LNCAP (cell line): ENCODE measurements around the gene HMCN2.

Experiments
- TF ChIP-seq, protein P1 (sequence below): fragments of 450-650 bp; IDR thresholded peaks from 2 replicates; pipeline ENCODE4 v1.5.1; 2017; ENCODE audit warnings: mild to moderate bottlenecking

The HMCN2 gene

DNA sequence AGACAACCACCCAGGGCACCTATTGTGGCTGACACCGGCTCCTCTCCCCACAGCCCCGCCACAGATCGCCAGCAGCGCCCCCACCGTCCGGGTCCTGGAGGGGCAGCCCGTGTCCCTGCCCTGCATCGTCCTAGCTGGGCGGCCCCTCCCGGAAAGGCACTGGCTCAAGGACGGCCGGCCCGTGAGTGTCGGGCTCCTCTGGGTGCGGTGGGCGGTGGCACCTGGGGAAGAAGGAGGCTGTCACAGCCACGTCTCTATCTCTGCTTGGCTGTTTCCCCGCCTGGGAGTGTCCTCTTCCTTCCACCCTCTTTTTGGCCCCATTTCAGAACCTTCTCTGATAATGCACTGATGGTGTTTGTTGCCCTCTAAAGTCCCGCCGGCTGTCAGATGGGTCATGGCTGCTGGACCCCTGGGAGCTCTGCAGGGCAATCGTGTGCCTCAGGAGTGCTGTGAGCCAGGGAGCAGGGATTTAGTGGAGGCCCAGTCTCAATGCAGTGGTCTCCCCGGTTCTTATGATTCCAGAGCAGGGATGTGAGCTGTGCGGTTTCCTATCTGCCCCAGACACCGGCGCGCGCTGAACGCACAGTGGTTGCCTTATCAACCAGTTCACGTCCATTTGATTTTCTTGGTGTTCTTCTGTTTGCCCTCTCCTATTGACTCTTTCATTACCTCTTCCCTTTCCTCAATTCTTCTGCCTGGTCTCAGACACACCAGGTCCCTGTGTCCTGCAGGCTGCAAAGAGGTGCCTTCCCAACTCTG is 55.3 kb downstream of the HMCN2 start:
- TF ChIP-seq, protein P1, sequence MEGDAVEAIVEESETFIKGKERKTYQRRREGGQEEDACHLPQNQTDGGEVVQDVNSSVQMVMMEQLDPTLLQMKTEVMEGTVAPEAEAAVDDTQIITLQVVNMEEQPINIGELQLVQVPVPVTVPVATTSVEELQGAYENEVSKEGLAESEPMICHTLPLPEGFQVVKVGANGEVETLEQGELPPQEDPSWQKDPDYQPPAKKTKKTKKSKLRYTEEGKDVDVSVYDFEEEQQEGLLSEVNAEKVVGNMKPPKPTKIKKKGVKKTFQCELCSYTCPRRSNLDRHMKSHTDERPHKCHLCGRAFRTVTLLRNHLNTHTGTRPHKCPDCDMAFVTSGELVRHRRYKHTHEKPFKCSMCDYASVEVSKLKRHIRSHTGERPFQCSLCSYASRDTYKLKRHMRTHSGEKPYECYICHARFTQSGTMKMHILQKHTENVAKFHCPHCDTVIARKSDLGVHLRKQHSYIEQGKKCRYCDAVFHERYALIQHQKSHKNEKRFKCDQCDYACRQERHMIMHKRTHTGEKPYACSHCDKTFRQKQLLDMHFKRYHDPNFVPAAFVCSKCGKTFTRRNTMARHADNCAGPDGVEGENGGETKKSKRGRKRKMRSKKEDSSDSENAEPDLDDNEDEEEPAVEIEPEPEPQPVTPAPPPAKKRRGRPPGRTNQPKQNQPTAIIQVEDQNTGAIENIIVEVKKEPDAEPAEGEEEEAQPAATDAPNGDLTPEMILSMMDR, result no peak

GRCh38 chr9:130321539-130321938 is 56.0 kb downstream of the HMCN2 start:
- TF ChIP-seq, protein P1, result no peak

GRCh38 chr9:130323051-130323745 is 57.6 kb downstream of the HMCN2 start:
- TF ChIP-seq, protein P1, result no peak

GRCh38 chr9:130325921-130326320 is 60.4 kb downstream of the HMCN2 start:
- TF ChIP-seq, protein P1, result no peak

GRCh38 chr9:130327070-130327780 is 61.7 kb downstream of the HMCN2 start:
- TF ChIP-seq, protein P1, result no peak

DNA sequence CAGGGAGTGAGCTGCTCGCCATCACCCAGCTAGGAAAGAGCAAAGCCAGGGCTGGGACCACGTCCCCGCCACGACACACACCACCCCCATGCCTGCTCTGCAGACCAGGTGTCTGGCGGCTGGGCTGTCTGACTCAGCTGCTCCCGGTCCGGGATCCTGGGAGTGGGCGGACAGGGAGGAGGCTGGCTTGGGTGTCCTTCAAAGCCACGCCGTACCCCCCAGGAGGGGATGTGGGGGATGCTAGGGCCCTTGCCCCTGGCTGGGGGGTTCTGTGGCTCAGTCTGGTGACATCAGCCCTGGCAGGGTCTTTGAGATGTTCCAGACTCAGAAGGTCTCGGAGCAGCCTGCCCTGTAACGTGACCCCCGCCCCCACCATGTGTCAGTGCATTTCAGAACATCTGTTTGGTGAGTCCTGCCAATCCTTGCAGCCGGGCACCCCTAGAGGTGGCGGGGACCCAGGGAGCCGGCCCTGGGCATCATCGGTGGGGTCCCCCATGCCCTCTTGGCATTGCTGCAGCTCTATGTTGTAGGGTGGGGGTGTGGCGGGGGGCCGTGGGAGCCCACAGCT is 62.3 kb downstream of the HMCN2 start:
- TF ChIP-seq, protein P1, result no peak

DNA sequence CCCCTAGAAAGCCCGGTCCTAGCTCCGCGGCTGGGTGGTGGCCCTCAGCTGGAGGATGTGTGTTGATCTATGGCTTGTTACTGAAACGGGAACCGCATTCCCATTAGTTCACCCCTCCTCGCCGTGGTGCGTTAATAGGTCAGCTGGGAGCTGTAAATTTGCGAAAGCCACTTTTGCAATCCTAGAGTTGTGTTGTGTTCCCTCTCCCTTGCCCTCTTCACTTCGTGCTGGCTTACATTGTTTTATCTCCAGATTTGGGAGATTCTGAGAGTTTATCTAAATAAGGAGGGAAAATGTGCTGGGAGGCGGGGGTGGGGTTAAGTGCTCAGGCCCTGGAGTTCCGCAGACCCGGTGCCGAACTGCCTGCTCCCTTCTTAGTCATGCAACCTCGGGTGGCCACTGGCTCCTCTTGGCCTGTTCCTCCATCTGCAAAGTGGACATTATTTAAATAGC is 62.8 kb downstream of the HMCN2 start:
- TF ChIP-seq, protein P1, result no peak
